Liver (tissue), 9 donors: Measurements from ENCODE around the gene CHRM4. TPM values are rescaled to one million over a fixed set of nuclear protein-coding genes. Genes with fewer than 3 reads are reported as not detected.

Source experiments
- DNase-seq: peaks from one replicate; pipeline ENCODE4 v3.0.0-alpha.2; 2017; ENCODE audit warnings: low spot score
- H3K27ac ChIP-seq, 2 donors: one replicate each; pipeline ENCODE4 v1.7.0; 2013; ENCODE audit warnings: inconsistent platforms in 2 of 2, low read length in 2 of 2, control low read depth in 1 of 2, low read depth in 1 of 2, mild to moderate bottlenecking in 1 of 2
- H3K27me3 ChIP-seq, 4 donors: one replicate each; pipeline versions ENCODE4 v1.6.1 to v1.7.0; 2013; ENCODE audit warnings: low read length in 3 of 4, inconsistent platforms in 1 of 4, mild to moderate bottlenecking in 1 of 4, moderate library complexity in 1 of 4; ENCODE audit not compliant: control insufficient read depth in 4 of 4, insufficient read depth in 4 of 4
- H3K36me3 ChIP-seq, 4 donors: one replicate each; pipeline versions ENCODE4 v1.6.1 to v1.7.0; 2013; ENCODE audit warnings: low read length in 3 of 4, mild to moderate bottlenecking in 3 of 4, low read depth in 1 of 4, moderate library complexity in 1 of 4; ENCODE audit not compliant: control insufficient read depth in 4 of 4, insufficient read depth in 3 of 4
- H3K4me1 ChIP-seq, 4 donors: one replicate each; pipeline versions ENCODE4 v1.6.1 to v1.7.0; 2013; ENCODE audit warnings: low read length in 3 of 4, mild to moderate bottlenecking in 3 of 4, moderate library complexity in 1 of 4; ENCODE audit not compliant: control insufficient read depth in 4 of 4, insufficient read depth in 4 of 4
- H3K4me3 ChIP-seq, 3 donors: one replicate each; pipeline versions ENCODE4 v1.6.1 to v1.7.0; 2013; ENCODE audit warnings: low read length in 3 of 3, control low read depth in 1 of 3, low read depth in 1 of 3, mild to moderate bottlenecking in 1 of 3
- H3K9ac ChIP-seq, 2 donors: one replicate each; pipeline ENCODE4 v1.7.0; 2013; ENCODE audit warnings: low read length in 2 of 2, mild to moderate bottlenecking in 2 of 2, moderate library complexity in 2 of 2, control low read depth in 1 of 2, low read depth in 1 of 2
- H3K9me3 ChIP-seq, 4 donors: one replicate each; pipeline versions ENCODE4 v1.6.1 to v1.7.0; 2013; ENCODE audit warnings: low read length in 3 of 4; ENCODE audit not compliant: control insufficient read depth in 4 of 4
- ATF3 ChIP-seq: IDR thresholded peaks from 2 replicates; pipeline ENCODE4 v1.6.1; 2016; ENCODE audit warnings: antibody characterized with exemption
- CTCF ChIP-seq: fragments of 150-350 bp; IDR thresholded peaks from 2 replicates; pipeline ENCODE4 v1.5.1; 2017; ENCODE audit warnings: improper control_type of control experiment, low read depth, low read length; ENCODE audit not compliant: missing input control
- EGR1 ChIP-seq, 2 donors: IDR thresholded peaks; 2 replicates each; pipeline ENCODE4 v1.6.1; 2016 to 2018; ENCODE audit warnings: antibody characterized with exemption in 2 of 2, low read depth in 2 of 2
- FOXA1 ChIP-seq: IDR thresholded peaks from 2 replicates; pipeline ENCODE4 v1.6.1; 2016; ENCODE audit warnings: antibody characterized with exemption
- FOXA2 ChIP-seq: IDR thresholded peaks from 2 replicates; pipeline ENCODE4 v1.6.1; 2016; ENCODE audit warnings: antibody characterized with exemption
- GABPA ChIP-seq, 2 donors: IDR thresholded peaks in 1 of 2; conservative IDR thresholded peaks in 1 of 2; 2 replicates each; pipeline ENCODE4 v1.6.1; 2016; ENCODE audit warnings: antibody characterized with exemption in 2 of 2, mild to moderate bottlenecking in 1 of 2, moderate library complexity in 1 of 2
- HNF4A ChIP-seq, 2 donors: conservative IDR thresholded peaks; 2 replicates each; pipeline ENCODE4 v1.6.1; 2016; ENCODE audit warnings: antibody characterized with exemption in 2 of 2, mild to moderate bottlenecking in 2 of 2
- HNF4G ChIP-seq: IDR thresholded peaks from 2 replicates; pipeline ENCODE4 v1.6.1; 2016; ENCODE audit warnings: antibody characterized with exemption
- JUND ChIP-seq, 2 donors: IDR thresholded peaks; 2 replicates each; pipeline ENCODE4 v1.6.1; 2016; ENCODE audit warnings: antibody characterized with exemption in 2 of 2
- MAX ChIP-seq: IDR thresholded peaks from 2 replicates; pipeline ENCODE4 v1.6.1; 2016; ENCODE audit warnings: antibody characterized with exemption
- NR2F2 ChIP-seq: IDR thresholded peaks from 2 replicates; pipeline ENCODE4 v1.6.1; 2016; ENCODE audit warnings: antibody characterized with exemption
- RAD21 ChIP-seq, 2 donors: IDR thresholded peaks; 2 replicates each; pipeline ENCODE4 v1.6.1; 2016; ENCODE audit warnings: antibody characterized with exemption in 2 of 2, mild to moderate bottlenecking in 2 of 2
- REST ChIP-seq: IDR thresholded peaks from 2 replicates; pipeline ENCODE4 v1.6.1; 2016; ENCODE audit warnings: antibody characterized with exemption, mild to moderate bottlenecking
- RXRA ChIP-seq, 2 donors: IDR thresholded peaks; 2 replicates each; pipeline ENCODE4 v1.6.1; 2017 to 2018; ENCODE audit warnings: antibody characterized with exemption in 2 of 2, mild to moderate bottlenecking in 1 of 2
- SP1 ChIP-seq: IDR thresholded peaks from 2 replicates; pipeline ENCODE4 v1.6.1; 2018; ENCODE audit warnings: antibody characterized with exemption, mild to moderate bottlenecking
- TAF1 ChIP-seq: conservative IDR thresholded peaks from 2 replicates; pipeline ENCODE4 v1.6.1; 2016; ENCODE audit warnings: antibody characterized with exemption, mild to moderate bottlenecking
- YY1 ChIP-seq: IDR thresholded peaks from 2 replicates; pipeline ENCODE4 v1.6.1; 2016; ENCODE audit warnings: antibody characterized with exemption, mild to moderate bottlenecking
- ZBTB33 ChIP-seq: IDR thresholded peaks from 2 replicates; pipeline ENCODE4 v1.6.1; 2016; ENCODE audit warnings: antibody characterized with exemption
- WGBS: extraction: QIAGEN DNeasy Blood & Tissue Kit; methylation state at CpG from one replicate; pipeline ENCODE4 v1.1.7; 2013; 5-methylcytosine and 5-hydroxymethylcytosine counted together
- polyA plus RNA-seq, 2 donors: library from polyadenylated mRNA; stranded (reverse) in 1 of 2; unstranded in 1 of 2; fragments of 200-250 nt in 1 of 2; fragments of >200 nt in 1 of 2; fragmentation: Nextera tagmentation in 1 of 2; extraction: Ambion mirVana in 1 of 2; gene quantifications; one replicate each; pipeline versions ENCODE4 v1.2.1 to v1.2.3, GENCODE V29; 2013 to 2015
- total RNA-seq, 2 donors: library from RNA; depleted of rRNA; stranded (reverse); fragments of >200 nt; gene quantifications; one replicate each; pipeline ENCODE4 v1.2.3, GENCODE V29; 2014
- donor health status: healthy.
- donor health status: healthy.
- donor health status: healthy.
- donor health status: healthy.
- donor health status: healthy.

The CHRM4 gene
- total and polyA plus RNA-seq, 4 donors = 0.08 to 0.09 TPM; not detected in 2

GRCh38 chr11:46359953-46360352 lies 31.6 kb downstream of the CHRM4 start:
- Histone ChIP-seq H3K27me3 (no peaks in the 10 kb centered on the region), H3K9me3 (no peaks in the 10 kb centered on the region), H3K36me3 (peaks cover 0 to 4% (median 0%) of the 10 kb centered on the region in 4 donors), H3K9ac (no peak overlapping the region), H3K4me3 (no peak overlapping the region), H3K27ac (no peak overlapping the region), H3K4me1 (peaks cover 0 to 19% (median 11%) of the 10 kb centered on the region in 4 donors)
- TF ChIP-seq EGR1 (IDR thresholded peaks at IDR 0.05; ENCODE audit: low read depth in 2 of 2) (no peak), JUND (IDR thresholded peaks at IDR 0.05) (no peak), YY1 (no peak), REST (no peak), CTCF (no peak), FOXA1 (no peak), ZBTB33 (no peak), TAF1 (no peak), GABPA (IDR thresholded peaks at IDR 0.05 in 1 of 2, conservative IDR thresholded peaks at IDR 0.05 in 1 of 2) (no peak), NR2F2 (no peak), HNF4A (conservative IDR thresholded peaks at IDR 0.05) (no peak), RAD21 (IDR thresholded peaks at IDR 0.05) (no peak), HNF4G (no peak), MAX (no peak), ATF3 (no peak), RXRA (IDR thresholded peaks at IDR 0.05) (no peak), FOXA2 (no peak), SP1 (no peak)
- 86% methylated on average over 1 of the region's 1 CpG for WGBS
- no peak for DNase-seq
